K562 (cell line): Measurements from ENCODE around the gene SLC22A23. TPM values are rescaled to one million over a fixed set of nuclear protein-coding genes. Genes with fewer than 3 reads are reported as not detected.

Experiments
- ATAC-seq: fragments of 200-7000 bp; cut with Tn5 transposase; 3 replicates; pipeline ENCODE4 v1.9.1; 2020; ENCODE audit warnings: moderate library complexity
- BruUV-seq: library from RNA; stranded (reverse); fragments of 400-500 nt; replicated peaks from 2 replicates; lab custom pipeline; 2021; lab: Mats Ljungman, UMichigan
- CTCF ChIA-PET: fragments of 300-600 bp; formaldehyde crosslinking; extraction: SDS; loops from one replicate; lab custom pipeline; 2021; ENCODE audit warnings: low intra/inter-chr PET ratio; lab: Yijun Ruan, JAX
- POLR2A ChIA-PET: fragments of 300-600, 350-650 bp; sonication (Branson Sonifier 250); formaldehyde crosslinking; extraction: SDS; loops from one replicate; lab custom pipeline; 2021; ENCODE audit warnings: antibody characterized with exemption, inconsistent platforms; lab: Yijun Ruan, JAX
- DNase-seq, 4 experiments: peaks; one replicate each; pipeline versions ENCODE4 v3.0.0 to v3.0.0-alpha.2; 2011 to 2018; ENCODE audit warnings: low spot score in 3 of 4, mixed read lengths in 3 of 4; ENCODE audit errors: extremely low read depth in 1 of 4
- FAIRE-seq: peaks from 2 replicates; lab custom pipeline; 2011; peaks lifted over from hg19 to GRCh38; lab: Jason Lieb, UNC
- H2AFZ ChIP-seq: 2 replicates; pipeline ENCODE4 v1.6.0; 2011; ENCODE audit warnings: low read depth, low read length, control low read depth, inconsistent platforms
- H3K27ac ChIP-seq: fragments of 200-600 bp; 3 replicates; pipeline ENCODE4 v1.8.0; 2011; ENCODE audit warnings: low read depth, mild to moderate bottlenecking, control low read depth, inconsistent platforms, low read length, moderate library complexity, mixed read lengths; ENCODE audit errors: extremely low read depth
- H3K27me3 ChIP-seq, 2 experiments: fragments of 300-600 bp in 1 of 2; 2 replicates in 1 of 2; 3 replicates in 1 of 2; pipeline versions ENCODE4 v1.6.0 to v1.8.0; 2011; ENCODE audit warnings: inconsistent platforms in 2 of 2, low read length in 2 of 2, mild to moderate bottlenecking in 1 of 2, mixed read lengths in 1 of 2, moderate library complexity in 1 of 2; ENCODE audit not compliant: control insufficient read depth in 2 of 2, insufficient read depth in 2 of 2
- H3K36me3 ChIP-seq: fragments of 300-600 bp; 3 replicates; pipeline ENCODE4 v1.8.0; 2011; ENCODE audit warnings: mild to moderate bottlenecking, low read length, inconsistent platforms; ENCODE audit not compliant: control insufficient read depth, insufficient read depth
- H3K4me1 ChIP-seq, 2 experiments: fragments of 200-600 bp in 1 of 2; replicated peaks in 1 of 2; 2 replicates in 1 of 2; 3 replicates in 1 of 2; pipeline versions ENCODE4 v1.5.1 to v1.8.0; 2011; ENCODE audit warnings: inconsistent platforms in 2 of 2, low read length in 2 of 2, mild to moderate bottlenecking in 1 of 2, mixed read lengths in 1 of 2, moderate library complexity in 1 of 2; ENCODE audit not compliant: control insufficient read depth in 2 of 2, insufficient read depth in 2 of 2
- H3K4me2 ChIP-seq: 2 replicates; pipeline ENCODE4 v1.6.1; 2011; ENCODE audit warnings: low read length, control low read depth, inconsistent platforms, mixed read lengths; ENCODE audit not compliant: insufficient read depth
- H3K4me3 ChIP-seq: fragments of 200-600 bp; sonication (generic), shearing (Covaris generic); 2 replicates; pipeline ENCODE4 v1.5.1; 2016; ENCODE audit warnings: control low read depth, inconsistent platforms
- H3K79me2 ChIP-seq: fragments of 200-600 bp; 3 replicates; pipeline ENCODE4 v1.8.0; 2011; ENCODE audit warnings: low read length, inconsistent platforms; ENCODE audit not compliant: control insufficient read depth, insufficient read depth
- H3K9ac ChIP-seq, 2 experiments: 2 replicates each; pipeline versions ENCODE4 v1.6.0 to v1.6.1; 2011; ENCODE audit warnings: low read depth in 2 of 2, low read length in 2 of 2, control low read depth in 1 of 2, inconsistent platforms in 1 of 2, mild to moderate bottlenecking in 1 of 2, mixed read lengths in 1 of 2; ENCODE audit not compliant: insufficient read depth in 1 of 2
- H3K9me1 ChIP-seq: one replicate; pipeline ENCODE4 v1.6.0; 2011; ENCODE audit warnings: inconsistent platforms, mild to moderate bottlenecking, low read length, moderate library complexity; ENCODE audit not compliant: control insufficient read depth, insufficient read depth
- H3K9me3 ChIP-seq: replicated peaks from 2 replicates; pipeline ENCODE4 v1.5.1; 2011; ENCODE audit warnings: low read depth, low read length, inconsistent platforms; ENCODE audit not compliant: control insufficient read depth, insufficient read depth
- H4K20me1 ChIP-seq: replicated peaks from 2 replicates; pipeline ENCODE4 v1.6.1; 2011; ENCODE audit warnings: low read length, inconsistent platforms, mixed read lengths; ENCODE audit not compliant: control insufficient read depth, insufficient read depth
- DMBX1 ChIP-seq: fragments of 250-450 bp; sonication (Bioruptor Pico); IDR thresholded peaks from 2 replicates; pipeline ENCODE4 v1.8.0; 2022; ENCODE audit warnings: inconsistent platforms, mild to moderate bottlenecking, moderate library complexity, borderline replicate concordance
- FOSL1 ChIP-seq: fragments of 200-800 bp; sonication (Bioruptor generic); conservative IDR thresholded peaks from 2 replicates; pipeline ENCODE4 v1.6.1; 2016; ENCODE audit warnings: missing genetic modification characterization, missing compliant biosample characterization
- FOXA3 ChIP-seq, 2 experiments: fragments of 450-650 bp in 1 of 2; sonication (generic) in 1 of 2; formaldehyde crosslinking; IDR thresholded peaks in 1 of 2; conservative IDR thresholded peaks in 1 of 2; 2 replicates each; pipeline versions ENCODE4 v1.4.0 to v1.8.0; 2020 to 2022; ENCODE audit warnings: mild to moderate bottlenecking in 2 of 2, missing genetic modification reagents in 1 of 2
- PURB ChIP-seq: sonication (generic); formaldehyde crosslinking; IDR thresholded peaks from 2 replicates; pipeline ENCODE4 v1.9.0; 2021; ENCODE audit warnings: low read depth, mild to moderate bottlenecking, missing genetic modification reagents
- SAP30 ChIP-seq: fragments of 200-600 bp; sonication (generic); IDR thresholded peaks from 2 replicates; pipeline ENCODE4 v1.6.1; 2012; ENCODE audit warnings: borderline replicate concordance, low read depth, mild to moderate bottlenecking, moderate library complexity, low read length, control low read depth, inconsistent platforms; ENCODE audit not compliant: insufficient read depth, poor library complexity, severe bottlenecking
- TSC22D4 ChIP-seq: fragments of 450-650 bp; IDR thresholded peaks from 2 replicates; pipeline ENCODE4 v1.6.1; 2016; ENCODE audit warnings: missing genetic modification characterization, missing biosample characterization, control low read depth
- ZEB2 ChIP-seq: fragments of 450-650 bp; IDR thresholded peaks from 2 replicates; pipeline ENCODE4 v1.6.1; 2016
- ZNF3 ChIP-seq: fragments of 250-450 bp; sonication (Bioruptor Pico); IDR thresholded peaks from 2 replicates; pipeline ENCODE4 v1.5.0; 2021; ENCODE audit warnings: mild to moderate bottlenecking, moderate library complexity
- WGBS: fragments of 100-300 bp; shearing (Covaris generic); methylation state at CpG from one replicate; pipeline ENCODE4 v1.1.6; 2016; ENCODE audit warnings: low coverage, mixed read lengths; ENCODE audit not compliant: insufficient coverage; ENCODE audit errors: missing lambda C conversion rate; 5-methylcytosine and 5-hydroxymethylcytosine counted together
- in situ Hi-C: fragments of 300-500 bp; cut with MboI; formaldehyde crosslinking; loops from 4 replicates; pipeline ENCODE4 v1.15.0; 2018; ENCODE audit warnings: inconsistent platforms, mixed read lengths
- intact Hi-C: fragments of 100-400 bp; cut with micrococcal nuclease; formaldehyde crosslinking; loops from 2 replicates; pipeline ENCODE4 v1.14.2; 2022
- polyA plus RNA-seq, 8 experiments: library from polyadenylated mRNA; depleted of rRNA in 4 of 8; stranded (reverse) in 5 of 8; unstranded in 3 of 8; fragments of >200 nt; fragmentation: Nextera tagmentation in 2 of 8; fragmentation: Illumina TruSeq in 1 of 8; extraction: Ambion mirVana in 2 of 8; extraction: Trizol in 1 of 8; gene quantifications; 2 replicates each; pipeline versions ENCODE4 v1.2.1 to v1.2.3, GENCODE V29; 2011 to 2014; ENCODE audit warnings: inconsistent platforms in 1 of 8, missing spikeins in 1 of 8
- total RNA-seq, 7 experiments: library from RNA; depleted of rRNA in 6 of 7; stranded (reverse); fragments of >200 nt in 6 of 7; fragmentation: Illumina TruSeq in 2 of 7; extraction: Trizol in 2 of 7; gene quantifications; 2 replicates each; pipeline versions ENCODE4 v1.2.1 to v1.2.3, GENCODE V29; 2011 to 2021; ENCODE audit warnings: low replicate concordance in 1 of 7
- TF ChIP-seq, protein P1 (sequence below), 2 experiments: fragments of 450-650 bp in 1 of 2; sonication (generic) in 1 of 2; formaldehyde crosslinking in 1 of 2; IDR thresholded peaks in 1 of 2; conservative IDR thresholded peaks in 1 of 2; 2 replicates each; pipeline versions ENCODE4 v1.6.1 to v1.8.1; 2016 to 2023; ENCODE audit warnings: mild to moderate bottlenecking in 2 of 2, moderate library complexity in 2 of 2, inconsistent platforms in 1 of 2, missing genetic modification reagents in 1 of 2
- TF ChIP-seq, protein P2 (sequence below): fragments of 450-650 bp; IDR thresholded peaks from 2 replicates; pipeline ENCODE4 v1.6.1; 2014; ENCODE audit warnings: low read depth, mild to moderate bottlenecking, moderate library complexity, borderline replicate concordance
- TF ChIP-seq, protein P3 (sequence below): sonication (generic); formaldehyde crosslinking; IDR thresholded peaks from 2 replicates; pipeline ENCODE4 v1.8.1; 2022; ENCODE audit warnings: missing genetic modification reagents
- TF ChIP-seq, protein P4 (sequence below): sonication (generic); formaldehyde crosslinking; IDR thresholded peaks from 2 replicates; pipeline ENCODE4 v1.8.0; 2022; ENCODE audit warnings: mild to moderate bottlenecking, missing genetic modification reagents, borderline replicate concordance
- TF ChIP-seq, protein P5 (sequence below): fragments of 450-650 bp; conservative IDR thresholded peaks from 2 replicates; pipeline ENCODE4 v1.6.1; 2016; ENCODE audit warnings: missing genetic modification characterization, low read depth, mild to moderate bottlenecking, control low read depth, missing compliant biosample characterization

Gene SLC22A23
- total and polyA plus RNA-seq, 9 of the 15 experiments (the other 6 are each of a cell fraction or from before 2014, with no cell fraction given): 0.30 to 8.7 (median 2.5) TPM

DNA sequence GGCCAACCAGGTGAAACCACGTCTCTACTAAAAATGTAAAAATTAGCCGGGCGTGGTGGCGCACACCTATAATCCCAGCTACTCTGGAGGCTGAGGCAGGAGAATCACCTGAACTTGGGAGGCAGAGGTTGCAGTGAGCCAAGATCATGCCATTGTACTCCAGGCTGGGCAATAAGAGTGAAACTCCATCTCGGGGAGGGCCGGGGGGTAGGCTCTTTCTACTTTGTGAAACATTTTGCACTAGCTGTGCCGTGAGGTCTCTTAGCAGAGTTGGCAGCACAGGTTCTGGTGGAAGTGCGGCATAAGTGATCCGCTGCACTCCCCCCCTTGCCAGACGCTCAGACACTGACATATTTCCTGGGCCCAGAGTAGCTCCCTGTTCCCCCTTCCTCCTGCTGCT lies 173.6 kb downstream of the SLC22A23 start:
- no peak for FAIRE-seq
- Histone ChIP-seq H3K9me1 (peaks cover 4% of the 10 kb centered on the region), H3K9me3 (no peaks in the 10 kb centered on the region), H3K79me2 (no peaks in the 10 kb centered on the region), H3K4me1 (peaks cover 5 to 43% of the 10 kb centered on the region in 2 experiments), H2AFZ (no peak overlapping the region), H3K27ac (no peak overlapping the region), H3K4me2 (no peak overlapping the region), H3K9ac (no peak overlapping the region), H4K20me1 (peaks cover 17% of the 10 kb centered on the region; the same call in 1 of the 2 replicates), H3K36me3 (no peaks in the 10 kb centered on the region), H3K4me3 (no peak overlapping the region), H3K27me3 (no peaks in the 10 kb centered on the region)
- no peak for DNase-seq
- no peak for ATAC-seq
- WGBS: 87% methylated on average over 9 of the region's 10 CpGs
- ChIA-PET CTCF (interaction anchor here (0.7 kb wide), 1 partner anchor 171 kb away, joined by 3 read pairs; no protein-coding TSS in a partner anchor), POLR2A (interaction anchor here (0.6 to 1.4 kb wide), 3 partner anchors 175 to 686 kb away, joined by 3 to 5 read pairs (median 4); no protein-coding TSS in a partner anchor)
- in situ Hi-C loops (loop anchor here (10.0 kb wide), 1 partner anchor 312 kb away; no protein-coding TSS in a partner anchor), intact Hi-C loops (loop anchor here (10.0 kb wide), 2 partner anchors 332 to 692 kb away; no protein-coding TSS in a partner anchor)
- BruUV-seq: no TSS peak
- TF ChIP-seq, protein P1, sequence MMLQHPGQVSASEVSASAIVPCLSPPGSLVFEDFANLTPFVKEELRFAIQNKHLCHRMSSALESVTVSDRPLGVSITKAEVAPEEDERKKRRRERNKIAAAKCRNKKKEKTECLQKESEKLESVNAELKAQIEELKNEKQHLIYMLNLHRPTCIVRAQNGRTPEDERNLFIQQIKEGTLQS (IDR thresholded peaks at IDR 0.05): no peak
- TF ChIP-seq, protein P1 (CRISPR knock-in tag; conservative IDR thresholded peaks at IDR 0.05): no peak
- TF ChIP-seq DMBX1 (CRISPR knock-in tag) (no peak), TSC22D4 (tag) (no peak), PURB (CRISPR knock-in tag) (no peak), FOXA3 (CRISPR knock-in tag; conservative IDR thresholded peaks at IDR 0.05 in 1 of 2, IDR thresholded peaks at IDR 0.05 in 1 of 2) (no peak), FOSL1 (tag) (no peak), ZEB2 (no peak), ZNF3 (no peak), SAP30 (no peak)
- TF ChIP-seq, protein P2, sequence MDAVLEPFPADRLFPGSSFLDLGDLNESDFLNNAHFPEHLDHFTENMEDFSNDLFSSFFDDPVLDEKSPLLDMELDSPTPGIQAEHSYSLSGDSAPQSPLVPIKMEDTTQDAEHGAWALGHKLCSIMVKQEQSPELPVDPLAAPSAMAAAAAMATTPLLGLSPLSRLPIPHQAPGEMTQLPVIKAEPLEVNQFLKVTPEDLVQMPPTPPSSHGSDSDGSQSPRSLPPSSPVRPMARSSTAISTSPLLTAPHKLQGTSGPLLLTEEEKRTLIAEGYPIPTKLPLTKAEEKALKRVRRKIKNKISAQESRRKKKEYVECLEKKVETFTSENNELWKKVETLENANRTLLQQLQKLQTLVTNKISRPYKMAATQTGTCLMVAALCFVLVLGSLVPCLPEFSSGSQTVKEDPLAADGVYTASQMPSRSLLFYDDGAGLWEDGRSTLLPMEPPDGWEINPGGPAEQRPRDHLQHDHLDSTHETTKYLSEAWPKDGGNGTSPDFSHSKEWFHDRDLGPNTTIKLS: no peak
- TF ChIP-seq, protein P3, sequence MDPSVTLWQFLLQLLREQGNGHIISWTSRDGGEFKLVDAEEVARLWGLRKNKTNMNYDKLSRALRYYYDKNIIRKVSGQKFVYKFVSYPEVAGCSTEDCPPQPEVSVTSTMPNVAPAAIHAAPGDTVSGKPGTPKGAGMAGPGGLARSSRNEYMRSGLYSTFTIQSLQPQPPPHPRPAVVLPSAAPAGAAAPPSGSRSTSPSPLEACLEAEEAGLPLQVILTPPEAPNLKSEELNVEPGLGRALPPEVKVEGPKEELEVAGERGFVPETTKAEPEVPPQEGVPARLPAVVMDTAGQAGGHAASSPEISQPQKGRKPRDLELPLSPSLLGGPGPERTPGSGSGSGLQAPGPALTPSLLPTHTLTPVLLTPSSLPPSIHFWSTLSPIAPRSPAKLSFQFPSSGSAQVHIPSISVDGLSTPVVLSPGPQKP (CRISPR knock-in tag): no peak
- TF ChIP-seq, protein P4, sequence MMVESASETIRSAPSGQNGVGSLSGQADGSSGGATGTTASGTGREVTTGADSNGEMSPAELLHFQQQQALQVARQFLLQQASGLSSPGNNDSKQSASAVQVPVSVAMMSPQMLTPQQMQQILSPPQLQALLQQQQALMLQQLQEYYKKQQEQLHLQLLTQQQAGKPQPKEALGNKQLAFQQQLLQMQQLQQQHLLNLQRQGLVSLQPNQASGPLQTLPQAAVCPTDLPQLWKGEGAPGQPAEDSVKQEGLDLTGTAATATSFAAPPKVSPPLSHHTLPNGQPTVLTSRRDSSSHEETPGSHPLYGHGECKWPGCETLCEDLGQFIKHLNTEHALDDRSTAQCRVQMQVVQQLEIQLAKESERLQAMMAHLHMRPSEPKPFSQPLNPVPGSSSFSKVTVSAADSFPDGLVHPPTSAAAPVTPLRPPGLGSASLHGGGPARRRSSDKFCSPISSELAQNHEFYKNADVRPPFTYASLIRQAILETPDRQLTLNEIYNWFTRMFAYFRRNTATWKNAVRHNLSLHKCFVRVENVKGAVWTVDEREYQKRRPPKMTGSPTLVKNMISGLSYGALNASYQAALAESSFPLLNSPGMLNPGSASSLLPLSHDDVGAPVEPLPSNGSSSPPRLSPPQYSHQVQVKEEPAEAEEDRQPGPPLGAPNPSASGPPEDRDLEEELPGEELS (CRISPR knock-in tag): no peak
- TF ChIP-seq, protein P5, sequence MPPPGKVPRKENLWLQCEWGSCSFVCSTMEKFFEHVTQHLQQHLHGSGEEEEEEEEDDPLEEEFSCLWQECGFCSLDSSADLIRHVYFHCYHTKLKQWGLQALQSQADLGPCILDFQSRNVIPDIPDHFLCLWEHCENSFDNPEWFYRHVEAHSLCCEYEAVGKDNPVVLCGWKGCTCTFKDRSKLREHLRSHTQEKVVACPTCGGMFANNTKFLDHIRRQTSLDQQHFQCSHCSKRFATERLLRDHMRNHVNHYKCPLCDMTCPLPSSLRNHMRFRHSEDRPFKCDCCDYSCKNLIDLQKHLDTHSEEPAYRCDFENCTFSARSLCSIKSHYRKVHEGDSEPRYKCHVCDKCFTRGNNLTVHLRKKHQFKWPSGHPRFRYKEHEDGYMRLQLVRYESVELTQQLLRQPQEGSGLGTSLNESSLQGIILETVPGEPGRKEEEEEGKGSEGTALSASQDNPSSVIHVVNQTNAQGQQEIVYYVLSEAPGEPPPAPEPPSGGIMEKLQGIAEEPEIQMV (tag): no peak
